HEK293 (cell line): ENCODE results near the gene HRK.

ENCODE experiments used
- CTCF ChIP-seq: fragments of 450-650 bp; formaldehyde crosslinking; IDR thresholded peaks from 2 replicates; pipeline ENCODE4 v1.5.1; 2016; ENCODE audit warnings: missing biosample characterization, missing genetic modification characterization
- MZF1 ChIP-seq: fragments of 450-650 bp; formaldehyde crosslinking; IDR thresholded peaks from 2 replicates; pipeline ENCODE4 v1.5.1; 2017; ENCODE audit warnings: missing biosample characterization, missing genetic modification characterization, borderline replicate concordance
- PBX3 ChIP-seq: sonication (generic); formaldehyde crosslinking; IDR thresholded peaks from 2 replicates; pipeline ENCODE4 v1.8.1; 2022; ENCODE audit warnings: mild to moderate bottlenecking, moderate library complexity, missing genetic modification reagents
- PRDM10 ChIP-seq: fragments of 450-650 bp; formaldehyde crosslinking; IDR thresholded peaks from 2 replicates; pipeline ENCODE4 v1.5.1; 2016; ENCODE audit warnings: missing biosample characterization, missing genetic modification characterization
- REST ChIP-seq: fragments of 450-650 bp; formaldehyde crosslinking; IDR thresholded peaks from 2 replicates; pipeline ENCODE4 v1.5.1; 2016; ENCODE audit warnings: missing biosample characterization, missing genetic modification characterization
- TCF7L2 ChIP-seq: IDR thresholded peaks from 2 replicates; pipeline ENCODE4 v1.6.1; 2011; ENCODE audit warnings: low read depth, mild to moderate bottlenecking, inconsistent platforms, low read length, moderate library complexity, borderline replicate concordance
- TSHZ1 ChIP-seq: fragments of 450-650 bp; formaldehyde crosslinking; IDR thresholded peaks from 2 replicates; pipeline ENCODE4 v1.5.1; 2016; ENCODE audit warnings: missing biosample characterization, missing genetic modification characterization, borderline replicate concordance
- ZBTB6 ChIP-seq: fragments of 450-650 bp; formaldehyde crosslinking; IDR thresholded peaks from 2 replicates; pipeline ENCODE4 v1.5.1; 2017; ENCODE audit warnings: missing biosample characterization, missing genetic modification characterization
- ZNF366 ChIP-seq: fragments of 450-650 bp; formaldehyde crosslinking; conservative IDR thresholded peaks from 2 replicates; pipeline ENCODE4 v1.5.1; 2016; ENCODE audit warnings: missing biosample characterization, missing genetic modification characterization
- ZNF394 ChIP-seq: fragments of 450-650 bp; formaldehyde crosslinking; IDR thresholded peaks from 2 replicates; pipeline ENCODE4 v1.5.1; 2016; ENCODE audit warnings: missing biosample characterization, missing genetic modification characterization, mild to moderate bottlenecking, moderate library complexity, borderline replicate concordance
- ZNF513 ChIP-seq: fragments of 450-650 bp; IDR thresholded peaks from 2 replicates; pipeline ENCODE4 v1.5.1; 2018; ENCODE audit warnings: missing biosample characterization, missing genetic modification characterization
- ZNF521 ChIP-seq: fragments of 450-650 bp; formaldehyde crosslinking; IDR thresholded peaks from 2 replicates; pipeline ENCODE4 v1.5.1; 2017; ENCODE audit warnings: missing biosample characterization, mild to moderate bottlenecking, missing genetic modification characterization
- ZNF747 ChIP-seq: fragments of 450-650 bp; formaldehyde crosslinking; IDR thresholded peaks from 2 replicates; pipeline ENCODE4 v1.5.1; 2016; ENCODE audit warnings: missing biosample characterization, missing genetic modification characterization

GRCh38 chr12:116813271-116814041 lies 67.8 kb downstream of the HRK start:
- TF ChIP-seq CTCF (tag by site-specific recombination) (no peak), TCF7L2 (no peak), ZNF394 (tag by site-specific recombination) (no peak), ZNF747 (tag by site-specific recombination) (no peak), ZNF513 (tag by site-specific recombination) (no peak), PRDM10 (tag by site-specific recombination) (no peak), ZNF366 (peak; percentile 79), MZF1 (tag by site-specific recombination) (no peak), PBX3 (CRISPR knock-in tag) (no peak), TSHZ1 (tag by site-specific recombination) (no peak), REST (tag by site-specific recombination) (no peak), ZNF521 (no peak), ZBTB6 (tag by site-specific recombination) (no peak)
